ENCODE data around the gene SPDYE11.
A peak's percentile ranks its signal among the peaks of the same experiment; 100 is the strongest.
"Not testable (repeated sequence)": the region's sequence is repeated elsewhere in the genome, so short reads cannot be mapped to it uniquely, and the experiment has no call there.

The SPDYE11 gene, protein sequence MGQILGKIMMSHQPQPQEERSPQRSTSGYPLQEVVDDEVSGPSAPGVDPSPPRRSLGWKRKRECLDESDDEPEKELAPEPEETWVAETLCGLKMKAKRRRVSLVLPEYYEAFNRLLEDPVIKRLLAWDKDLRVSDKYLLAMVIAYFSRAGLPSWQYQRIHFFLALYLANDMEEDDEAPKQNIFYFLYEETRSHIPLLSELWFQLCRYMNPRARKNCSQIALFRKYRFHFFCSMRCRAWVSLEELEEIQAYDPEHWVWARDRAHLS

DNA sequence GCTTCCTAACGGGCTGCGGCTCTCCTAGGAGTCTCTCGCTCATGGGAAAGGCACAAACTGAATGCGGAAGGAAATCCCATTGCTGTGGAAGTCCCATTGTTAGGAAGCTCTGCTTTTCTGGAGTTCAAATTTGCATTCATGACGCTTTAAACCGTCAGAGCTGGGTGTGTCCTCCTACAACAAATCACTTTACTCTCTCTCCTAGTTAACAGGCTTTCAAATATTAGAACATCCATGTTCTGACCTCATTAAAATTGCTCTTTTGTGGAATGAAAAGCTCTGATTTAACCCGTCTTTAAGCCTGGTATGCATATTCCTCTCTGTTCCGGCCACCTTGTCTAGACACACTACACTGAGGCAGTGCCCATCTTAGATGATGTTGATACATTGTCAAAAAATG, at the start of gene SPDYE11:
Gene SPDYE11, minus strand, starts transcription at position 101 of the 400 bp plus-strand sequence. CDS start 1,800 bp downstream, outside the sequence.
- DNase-seq (ENCODE audit: low read depth), result not testable (repeated sequence)

- DNase-seq (ENCODE audit: low read depth), result not testable (repeated sequence)
Measured at GRCh38 chr7:73085938-73086337, 28.2 kb upstream of the SPDYE11 start, which contains the start of gene SPDYE9. SPDYE9 (minus strand) TSS chr7:73086038; CDS start chr7:73084238, 1,800 bp downstream.

DNA sequence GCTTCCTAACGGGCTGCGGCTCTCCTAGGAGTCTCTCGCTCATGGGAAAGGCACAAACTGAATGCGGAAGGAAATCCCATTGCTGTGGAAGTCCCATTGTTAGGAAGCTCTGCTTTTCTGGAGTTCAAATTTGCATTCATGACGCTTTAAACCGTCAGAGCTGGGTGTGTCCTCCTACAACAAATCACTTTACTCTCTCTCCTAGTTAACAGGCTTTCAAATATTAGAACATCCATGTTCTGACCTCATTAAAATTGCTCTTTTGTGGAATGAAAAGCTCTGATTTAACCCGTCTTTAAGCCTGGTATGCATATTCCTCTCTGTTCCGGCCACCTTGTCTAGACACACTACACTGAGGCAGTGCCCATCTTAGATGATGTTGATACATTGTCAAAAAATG, 28.0 kb downstream of the SPDYE11 start, which contains the start of gene SPDYE8:
Gene SPDYE8, minus strand, starts transcription at position 101 of the 400 bp plus-strand sequence. CDS start 1,800 bp downstream, outside the sequence.
- DNase-seq (ENCODE audit: low read depth), result not testable (repeated sequence)

GRCh38 chr7:73006491-73006890, 51.2 kb downstream of the SPDYE11 start:
- not testable (repeated sequence) for DNase-seq (ENCODE audit: low read depth)

GRCh38 chr7:73005693-73006447, 51.8 kb downstream of the SPDYE11 start:
- peak; percentile 74 for DNase-seq (ENCODE audit: low read depth)

DNA sequence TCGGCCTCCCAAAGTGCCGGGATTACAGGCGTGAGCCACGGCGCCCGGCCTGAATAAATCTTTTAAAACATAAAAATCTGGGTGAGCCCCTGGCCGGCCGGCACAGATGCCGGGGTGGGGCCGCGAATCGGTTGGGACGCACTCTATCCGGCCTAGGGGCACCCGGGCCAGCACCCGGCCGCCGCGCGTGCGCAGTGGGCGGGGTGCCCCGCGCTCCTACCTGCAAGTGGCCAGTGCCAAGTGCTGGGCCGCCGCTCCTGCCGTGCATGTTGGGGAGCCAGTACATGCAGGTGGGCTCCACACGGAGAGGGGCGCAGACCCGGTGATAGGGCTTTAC, 52.4 kb downstream of the SPDYE11 start:
- not testable (repeated sequence) for DNase-seq (ENCODE audit: low read depth)

DNA sequence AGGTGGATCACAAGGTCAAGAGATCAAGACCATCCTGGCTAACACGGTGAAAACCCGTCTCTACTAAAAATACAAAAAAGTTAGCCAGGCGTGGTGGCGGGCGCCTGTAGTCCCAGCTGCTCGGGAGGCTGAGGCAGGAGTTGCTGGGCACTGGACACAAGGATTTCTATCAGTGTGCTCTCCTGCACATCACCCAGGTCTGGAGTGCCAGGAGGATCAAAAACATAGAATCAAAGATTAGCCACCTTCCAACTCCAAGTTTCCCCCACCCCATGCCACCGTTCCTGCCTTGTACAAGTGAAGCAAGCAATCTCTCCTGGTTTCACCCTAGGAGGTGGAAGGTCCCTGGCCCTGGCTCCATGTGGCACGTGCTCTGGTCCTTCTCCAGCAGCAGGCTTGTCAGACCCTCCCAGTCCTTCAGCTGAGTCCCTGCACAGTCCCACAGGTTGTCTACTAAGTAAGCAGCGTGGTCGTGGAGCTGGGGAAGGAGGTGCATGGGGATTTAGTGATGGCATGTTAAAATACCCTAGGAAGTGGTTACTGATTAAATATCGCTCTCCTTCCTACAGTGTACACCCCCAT, 59.7 kb downstream of the SPDYE11 start:
- not testable (repeated sequence) for DNase-seq (ENCODE audit: low read depth)

Measured in amniotic epithelial cell (primary cell).